Endodermal cell (in vitro differentiated cells): ENCODE measurements around the gene TTK. TPM values are rescaled to one million over a fixed set of nuclear protein-coding genes. Genes with fewer than 3 reads are reported as not detected.

ENCODE experiments used
- DNase-seq: peaks from one replicate; pipeline ENCODE4 v3.0.0-alpha.2; 2017
- H3K27ac ChIP-seq: 2 replicates; pipeline ENCODE4 v1.5.1; 2013; ENCODE audit warnings: mild to moderate bottlenecking, low read depth, low read length, moderate library complexity
- H3K27me3 ChIP-seq: 2 replicates; pipeline ENCODE4 v1.6.1; 2013; ENCODE audit warnings: mild to moderate bottlenecking, low read length, moderate library complexity; ENCODE audit not compliant: insufficient read depth, control insufficient read depth, poor library complexity, severe bottlenecking
- H3K36me3 ChIP-seq: 2 replicates; pipeline ENCODE4 v1.7.0; 2013; ENCODE audit warnings: mild to moderate bottlenecking, low read length, moderate library complexity; ENCODE audit not compliant: control insufficient read depth, insufficient read depth
- H3K4me1 ChIP-seq: one replicate; pipeline ENCODE4 v1.7.0; 2013; ENCODE audit warnings: low read length; ENCODE audit not compliant: control insufficient read depth, insufficient read depth
- H3K4me3 ChIP-seq: 2 replicates; pipeline ENCODE4 v1.5.1; 2013; ENCODE audit warnings: mild to moderate bottlenecking, low read length, moderate library complexity
- H3K9ac ChIP-seq: 2 replicates; pipeline ENCODE4 v1.6.1; 2013; ENCODE audit warnings: mild to moderate bottlenecking, low read length, moderate library complexity; ENCODE audit not compliant: poor library complexity, severe bottlenecking; ENCODE audit errors: extremely low read depth
- H3K9me3 ChIP-seq: 2 replicates; pipeline ENCODE4 v1.6.1; 2013; ENCODE audit warnings: mild to moderate bottlenecking, low read length, moderate library complexity; ENCODE audit not compliant: control insufficient read depth
- H3K27ac Mint-ChIP-seq: 2 replicates; pipeline ENCODE4 v1.8.0; 2020; ENCODE audit warnings: mixed read lengths
- H3K27me3 Mint-ChIP-seq: 2 replicates; pipeline ENCODE4 v1.8.0; 2021; ENCODE audit warnings: mild to moderate bottlenecking, mixed read lengths; ENCODE audit not compliant: insufficient read depth
- H3K36me3 Mint-ChIP-seq: 2 replicates; pipeline ENCODE4 v1.8.0; 2020; ENCODE audit warnings: low read depth, mixed read lengths
- H3K4me1 Mint-ChIP-seq: 2 replicates; pipeline ENCODE4 v1.8.0; 2020; ENCODE audit warnings: mixed read lengths
- H3K4me3 Mint-ChIP-seq: 2 replicates; pipeline ENCODE4 v1.8.0; 2020; ENCODE audit warnings: mild to moderate bottlenecking, moderate library complexity, mixed read lengths
- H3K9me3 Mint-ChIP-seq: 2 replicates; pipeline ENCODE4 v1.8.0; 2020; ENCODE audit warnings: mild to moderate bottlenecking, mixed read lengths
- CTCF ChIP-seq: fragments of 200-600 bp; sonication (generic); conservative IDR thresholded peaks from 2 replicates; pipeline ENCODE4 v1.5.0; 2021; ENCODE audit warnings: antibody characterized with exemption, mild to moderate bottlenecking
- WGBS, 2 experiments: methylation state at CpG; one replicate each; pipeline versions ENCODE4 v1.1.5 to v1.1.7; 2013; ENCODE audit warnings: missing lambda C conversion rate in 2 of 2, mixed read lengths in 1 of 2; ENCODE audit not compliant: insufficient coverage in 1 of 2, insufficient read length in 1 of 2; 5-methylcytosine and 5-hydroxymethylcytosine counted together
- total RNA-seq, 2 donors: library from RNA; stranded (reverse); fragmentation: NEBNext Ultra II Directional in 1 of 2; extraction: Animal tissue kit (Norgen Biotek cat#: 25700) in 1 of 2; gene quantifications; 2 replicates in 1 of 2; 3 replicates in 1 of 2; pipeline ENCODE4 v1.2.1, GENCODE V29; 2021

Gene TTK
- total RNA-seq, 2 donors from 2014 or later = 31.5 to 45.0 TPM

GRCh38 chr6:79989641-79990040, 14.8 kb upstream of the TTK start:
- WGBS, 2 experiments = 100% methylated on average over 1 of the region's 1 CpG
- no peaks in the 10 kb centered on the region for H3K27me3 Mint-ChIP-seq
- Histone ChIP-seq H3K4me3 (no peak overlapping the region), H3K4me1 (no peaks in the 10 kb centered on the region), H3K36me3 (no peaks in the 10 kb centered on the region), H3K27ac (no peak overlapping the region), H3K27me3 (no peaks in the 10 kb centered on the region), H3K9ac (no peak overlapping the region), H3K9me3 (no peaks in the 10 kb centered on the region)
- H3K27ac Mint-ChIP-seq = no peak overlapping the region
- no peaks in the 10 kb centered on the region for H3K9me3 Mint-ChIP-seq
- H3K36me3 Mint-ChIP-seq = no peaks in the 10 kb centered on the region
- TF ChIP-seq CTCF = no peak
- H3K4me3 Mint-ChIP-seq = no peak overlapping the region
- no peak for DNase-seq
- no peaks in the 10 kb centered on the region for H3K4me1 Mint-ChIP-seq

GRCh38 chr6:79993012-79993910, 11.2 kb upstream of the TTK start:
- peak; percentile 58 for DNase-seq
- WGBS, 2 experiments = 48 to 54% methylated on average over 2 of the region's 2 CpGs
- TF ChIP-seq CTCF = no peak

GRCh38 chr6:79993911-79994309, 10.5 kb upstream of the TTK start:
- no peaks in the 10 kb centered on the region for H3K9me3 Mint-ChIP-seq
- Histone ChIP-seq H3K27ac (no peak overlapping the region), H3K4me3 (no peak overlapping the region), H3K9me3 (no peaks in the 10 kb centered on the region), H3K36me3 (no peaks in the 10 kb centered on the region), H3K27me3 (no peaks in the 10 kb centered on the region), H3K4me1 (no peaks in the 10 kb centered on the region), H3K9ac (no peak overlapping the region)
- peak; percentile 47 for DNase-seq
- H3K4me3 Mint-ChIP-seq = no peak overlapping the region
- H3K4me1 Mint-ChIP-seq = no peaks in the 10 kb centered on the region
- no peaks in the 10 kb centered on the region for H3K36me3 Mint-ChIP-seq
- no peaks in the 10 kb centered on the region for H3K27me3 Mint-ChIP-seq
- no peak overlapping the region for H3K27ac Mint-ChIP-seq
- no peak for TF ChIP-seq CTCF

More at GRCh38 chr6:79993012-79993910, 11.2 kb upstream of the TTK start:
- Mint-ChIP-seq H3K27me3 (no peaks in the 10 kb centered on the region), H3K4me3 (no peak overlapping the region), H3K4me1 (no peaks in the 10 kb centered on the region), H3K27ac (no peak overlapping the region), H3K9me3 (no peaks in the 10 kb centered on the region), H3K36me3 (no peaks in the 10 kb centered on the region)
- Histone ChIP-seq H3K36me3 (no peaks in the 10 kb centered on the region), H3K27ac (no peak overlapping the region), H3K27me3 (no peaks in the 10 kb centered on the region), H3K4me3 (no peak overlapping the region), H3K4me1 (no peaks in the 10 kb centered on the region), H3K9me3 (no peaks in the 10 kb centered on the region), H3K9ac (no peak overlapping the region)
